PC-9 (cell line): Measurements from ENCODE around the gene TMEM9.

ENCODE experiments used
- EZH2 ChIP-seq: fragments of 200-600 bp; sonication (generic); IDR thresholded peaks from 2 replicates; pipeline ENCODE4 v1.8.0; 2017; ENCODE audit warnings: antibody characterized with exemption, low read depth
- TF ChIP-seq, protein P1 (sequence below): fragments of 200-600 bp; sonication (generic); conservative IDR thresholded peaks from 2 replicates; pipeline ENCODE4 v1.6.1; 2017; ENCODE audit warnings: mixed run types, antibody characterized with exemption, mild to moderate bottlenecking, moderate library complexity

DNA sequence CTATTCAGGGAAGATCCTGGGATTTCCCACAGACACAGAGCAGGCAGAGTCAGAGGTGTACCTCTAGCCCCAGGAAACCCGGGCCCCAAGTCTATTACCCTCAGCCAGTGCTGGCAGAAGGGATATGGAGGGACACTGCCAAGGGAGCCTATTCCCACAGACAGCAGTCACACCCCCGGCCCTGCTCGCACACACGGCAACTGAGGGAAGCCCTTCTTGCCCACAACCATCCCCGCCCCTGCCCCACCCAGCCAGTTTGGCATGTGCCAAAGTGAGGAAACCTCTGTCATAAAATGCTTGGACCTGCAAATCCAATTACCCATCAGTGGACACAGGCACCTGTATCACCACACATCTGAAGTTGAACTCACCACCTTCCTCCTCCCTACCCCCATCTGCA is 48.6 kb downstream of the TMEM9 start:
- TF ChIP-seq, protein P1, sequence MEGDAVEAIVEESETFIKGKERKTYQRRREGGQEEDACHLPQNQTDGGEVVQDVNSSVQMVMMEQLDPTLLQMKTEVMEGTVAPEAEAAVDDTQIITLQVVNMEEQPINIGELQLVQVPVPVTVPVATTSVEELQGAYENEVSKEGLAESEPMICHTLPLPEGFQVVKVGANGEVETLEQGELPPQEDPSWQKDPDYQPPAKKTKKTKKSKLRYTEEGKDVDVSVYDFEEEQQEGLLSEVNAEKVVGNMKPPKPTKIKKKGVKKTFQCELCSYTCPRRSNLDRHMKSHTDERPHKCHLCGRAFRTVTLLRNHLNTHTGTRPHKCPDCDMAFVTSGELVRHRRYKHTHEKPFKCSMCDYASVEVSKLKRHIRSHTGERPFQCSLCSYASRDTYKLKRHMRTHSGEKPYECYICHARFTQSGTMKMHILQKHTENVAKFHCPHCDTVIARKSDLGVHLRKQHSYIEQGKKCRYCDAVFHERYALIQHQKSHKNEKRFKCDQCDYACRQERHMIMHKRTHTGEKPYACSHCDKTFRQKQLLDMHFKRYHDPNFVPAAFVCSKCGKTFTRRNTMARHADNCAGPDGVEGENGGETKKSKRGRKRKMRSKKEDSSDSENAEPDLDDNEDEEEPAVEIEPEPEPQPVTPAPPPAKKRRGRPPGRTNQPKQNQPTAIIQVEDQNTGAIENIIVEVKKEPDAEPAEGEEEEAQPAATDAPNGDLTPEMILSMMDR: no peak
- TF ChIP-seq EZH2: no peak
